ENCODE data around the gene SUPT6H.
"Not testable (repeated sequence)": the region's sequence is repeated elsewhere in the genome, so short reads cannot be mapped to it uniquely, and the experiment has no call there.

Gene SUPT6H

GRCh38 chr17:28659497-28659881 lies 2.5 kb upstream of the SUPT6H start:
- H3K9me3 ChIP-seq (ENCODE audit: low read length); H3K27me3 ChIP-seq (ENCODE audit: insufficient read depth, low read length); H3K4me3 ChIP-seq (ENCODE audit: low read length); H2AFZ ChIP-seq (ENCODE audit: low read depth, low read length): not testable (repeated sequence)
- peaks cover 24% of the 10 kb centered on the region for H3K36me3 ChIP-seq (ENCODE audit: insufficient read depth, low read length)
- H3K4me1 ChIP-seq (ENCODE audit: insufficient read depth, low read length) = peaks cover 11% of the 10 kb centered on the region

DNA sequence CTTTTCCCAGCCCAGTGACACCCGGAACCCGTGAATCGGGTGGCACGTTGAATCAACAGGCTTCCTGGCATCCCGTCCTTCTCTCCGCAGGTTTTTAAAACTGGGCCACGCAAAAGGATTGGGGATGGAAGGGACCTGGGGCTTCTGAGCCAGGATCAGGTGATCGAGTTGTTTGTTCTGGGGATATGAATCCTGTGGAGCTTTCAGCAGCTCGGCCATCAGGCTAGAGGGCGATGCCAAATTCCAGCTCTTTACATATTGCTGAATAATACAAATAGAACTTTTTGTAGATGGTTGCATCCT lies 473 bp downstream of the SUPT6H start:
- Histone ChIP-seq H3K4me3 (ENCODE audit: low read length) (peak overlapping the region; percentile 83), H3K36me3 (ENCODE audit: insufficient read depth, low read length) (peaks cover 23% of the 10 kb centered on the region)

DNA sequence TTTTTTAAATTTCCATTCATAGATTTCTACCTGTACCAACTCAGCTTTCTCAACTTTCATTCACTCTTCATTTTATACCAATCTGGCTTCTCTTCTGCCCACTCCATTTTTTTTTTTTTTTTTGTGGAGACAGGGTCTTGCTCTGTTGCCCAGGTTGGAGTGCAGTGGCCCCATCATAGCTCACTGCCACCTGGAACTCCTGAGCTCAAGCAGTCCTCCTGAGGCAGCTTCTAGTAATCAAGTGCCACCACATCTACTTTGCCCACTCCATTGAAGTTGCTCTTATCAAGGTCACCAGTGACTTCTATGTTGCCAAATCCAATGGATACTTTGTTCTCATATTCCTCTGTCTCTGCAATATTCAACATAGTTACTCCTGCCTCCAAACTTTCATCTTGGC lies 1.7 kb downstream of the SUPT6H start:
- no peak overlapping the region for H2AFZ ChIP-seq (ENCODE audit: low read depth, low read length)
- peaks cover 22% of the 10 kb centered on the region for H3K36me3 ChIP-seq (ENCODE audit: insufficient read depth, low read length)
- peaks cover 23% of the 10 kb centered on the region for H3K4me1 ChIP-seq (ENCODE audit: insufficient read depth, low read length)
- H3K9me3 ChIP-seq (ENCODE audit: low read length) = peaks cover 2% of the 10 kb centered on the region
- no peak overlapping the region for H3K4me3 ChIP-seq (ENCODE audit: low read length)
- no peaks in the 10 kb centered on the region for H3K27me3 ChIP-seq (ENCODE audit: insufficient read depth, low read length)

More for the DNA sequence above, 473 bp downstream of the SUPT6H start:
- H3K4me1 ChIP-seq (ENCODE audit: insufficient read depth, low read length) = peaks cover 12% of the 10 kb centered on the region
- peak overlapping the region; percentile 87 for H2AFZ ChIP-seq (ENCODE audit: low read depth, low read length)
- peaks cover 4% of the 10 kb centered on the region for H3K9me3 ChIP-seq (ENCODE audit: low read length)
- H3K27me3 ChIP-seq (ENCODE audit: insufficient read depth, low read length) = no peaks in the 10 kb centered on the region

- H3K36me3 ChIP-seq (ENCODE audit: insufficient read depth, low read length) = peaks cover 31% of the 10 kb centered on the region
- H3K9me3 ChIP-seq (ENCODE audit: low read length) = no peaks in the 10 kb centered on the region
- no peak overlapping the region for H2AFZ ChIP-seq (ENCODE audit: low read depth, low read length)
- H3K4me1 ChIP-seq (ENCODE audit: insufficient read depth, low read length) = peaks cover 21% of the 10 kb centered on the region
- no peak overlapping the region for H3K4me3 ChIP-seq (ENCODE audit: low read length)
- H3K27me3 ChIP-seq (ENCODE audit: insufficient read depth, low read length) = no peaks in the 10 kb centered on the region
Measured at GRCh38 chr17:28665994-28666393, 4.0 kb downstream of the SUPT6H start.

- no peaks in the 10 kb centered on the region for H3K9me3 ChIP-seq (ENCODE audit: low read length)
- peaks cover 48% of the 10 kb centered on the region for H3K36me3 ChIP-seq (ENCODE audit: insufficient read depth, low read length)
- peaks cover 18% of the 10 kb centered on the region for H3K4me1 ChIP-seq (ENCODE audit: insufficient read depth, low read length)
Measured at GRCh38 chr17:28667870-28668269, 5.9 kb downstream of the SUPT6H start.

DNA sequence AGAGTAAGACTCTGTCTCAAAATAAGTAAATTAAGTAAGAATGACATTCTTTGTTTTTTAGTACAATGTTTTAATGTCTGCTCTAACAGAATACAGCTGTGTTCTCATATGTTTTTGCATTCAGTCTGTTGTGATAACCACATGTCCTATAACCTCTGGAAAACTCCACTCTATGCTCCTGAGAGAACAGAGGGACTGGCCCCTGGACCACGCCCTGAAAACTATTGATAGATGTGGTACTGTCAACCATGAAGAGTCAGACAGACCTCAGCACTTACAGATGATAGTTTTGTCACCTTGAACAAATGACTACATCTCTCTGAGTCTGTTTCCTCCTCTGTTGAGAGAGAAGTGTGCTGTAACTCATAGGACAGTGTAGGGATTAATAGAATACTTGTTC lies 7.9 kb downstream of the SUPT6H start:
- Histone ChIP-seq H3K4me3 (ENCODE audit: low read length) (no peak overlapping the region), H3K36me3 (ENCODE audit: insufficient read depth, low read length) (peaks cover 66% of the 10 kb centered on the region), H3K27me3 (ENCODE audit: insufficient read depth, low read length) (no peaks in the 10 kb centered on the region), H3K9me3 (ENCODE audit: low read length) (no peaks in the 10 kb centered on the region), H3K4me1 (ENCODE audit: insufficient read depth, low read length) (peaks cover 12% of the 10 kb centered on the region), H2AFZ (ENCODE audit: low read depth, low read length) (no peak overlapping the region)

More at GRCh38 chr17:28667870-28668269, 5.9 kb downstream of the SUPT6H start:
- H2AFZ ChIP-seq (ENCODE audit: low read depth, low read length) = no peak overlapping the region
- no peaks in the 10 kb centered on the region for H3K27me3 ChIP-seq (ENCODE audit: insufficient read depth, low read length)
- no peak overlapping the region for H3K4me3 ChIP-seq (ENCODE audit: low read length)

DNA sequence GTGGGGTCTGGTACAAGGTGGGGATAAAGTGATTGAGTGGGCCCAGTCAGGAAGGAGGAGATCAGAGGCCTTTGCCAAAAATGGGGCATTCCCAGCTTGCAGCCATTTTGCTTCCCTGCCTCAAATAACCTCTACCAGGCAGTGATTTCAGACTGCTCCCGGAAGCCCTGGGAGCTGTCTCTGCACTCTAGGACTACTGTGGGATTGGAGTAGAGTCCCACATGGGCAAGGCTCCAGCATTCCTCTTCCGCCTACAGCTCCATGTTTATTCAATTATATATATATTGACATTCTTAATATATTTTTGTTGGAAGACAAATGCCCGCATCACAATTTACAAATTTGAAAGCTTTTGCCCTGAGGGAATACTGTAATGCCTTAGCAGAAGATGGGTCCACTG lies 13.5 kb downstream of the SUPT6H start:
- H3K36me3 ChIP-seq (ENCODE audit: insufficient read depth, low read length) = peaks cover 83% of the 10 kb centered on the region
- H2AFZ ChIP-seq (ENCODE audit: low read depth, low read length) = no peak overlapping the region
- no peaks in the 10 kb centered on the region for H3K9me3 ChIP-seq (ENCODE audit: low read length)
- no peaks in the 10 kb centered on the region for H3K27me3 ChIP-seq (ENCODE audit: insufficient read depth, low read length)
- H3K4me1 ChIP-seq (ENCODE audit: insufficient read depth, low read length) = no peaks in the 10 kb centered on the region
- no peak overlapping the region for H3K4me3 ChIP-seq (ENCODE audit: low read length)

DNA sequence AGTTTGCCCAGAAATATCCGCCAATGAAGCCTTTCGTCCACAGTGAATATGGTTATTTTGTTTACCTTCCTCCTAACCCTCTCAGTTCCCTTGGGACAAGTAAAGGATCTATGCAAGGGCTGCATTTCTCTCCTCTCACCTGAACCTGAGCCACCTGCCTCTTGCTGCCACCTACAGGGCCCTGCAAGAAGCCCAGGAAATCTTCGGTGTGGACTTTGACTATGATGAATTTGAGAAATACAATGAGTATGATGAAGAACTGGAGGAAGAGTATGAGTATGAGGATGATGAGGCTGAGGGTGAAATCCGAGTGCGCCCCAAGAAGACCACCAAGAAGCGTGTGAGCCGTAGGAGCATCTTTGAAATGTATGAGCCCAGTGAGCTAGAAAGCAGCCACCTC lies 14.0 kb downstream of the SUPT6H start:
- no peak overlapping the region for H2AFZ ChIP-seq (ENCODE audit: low read depth, low read length)
- H3K4me1 ChIP-seq (ENCODE audit: insufficient read depth, low read length) = no peaks in the 10 kb centered on the region
- no peak overlapping the region for H3K4me3 ChIP-seq (ENCODE audit: low read length)
- peaks cover 85% of the 10 kb centered on the region for H3K36me3 ChIP-seq (ENCODE audit: insufficient read depth, low read length)
- no peaks in the 10 kb centered on the region for H3K27me3 ChIP-seq (ENCODE audit: insufficient read depth, low read length)
- no peaks in the 10 kb centered on the region for H3K9me3 ChIP-seq (ENCODE audit: low read length)

DNA sequence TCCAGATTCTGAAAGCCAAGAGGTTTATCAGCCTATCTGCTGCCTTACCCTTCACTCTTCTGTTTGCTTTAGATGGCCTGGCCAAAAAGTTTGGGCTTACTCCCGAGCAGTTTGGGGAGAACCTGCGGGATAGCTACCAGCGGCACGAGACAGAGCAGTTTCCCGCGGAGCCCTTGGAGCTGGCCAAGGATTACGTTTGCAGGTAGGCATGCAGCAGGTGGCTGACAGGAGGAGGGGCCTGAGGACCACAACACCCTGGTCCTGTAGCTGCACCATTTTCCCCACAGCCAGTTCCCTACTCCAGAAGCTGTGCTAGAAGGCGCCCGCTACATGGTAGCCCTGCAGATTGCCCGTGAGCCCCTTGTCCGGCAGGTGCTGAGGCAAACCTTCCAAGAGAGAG lies 20.6 kb downstream of the SUPT6H start:
- Histone ChIP-seq H3K4me3 (ENCODE audit: low read length) (no peak overlapping the region), H3K9me3 (ENCODE audit: low read length) (no peaks in the 10 kb centered on the region), H3K27me3 (ENCODE audit: insufficient read depth, low read length) (no peaks in the 10 kb centered on the region), H3K36me3 (ENCODE audit: insufficient read depth, low read length) (peaks cover 84% of the 10 kb centered on the region), H3K4me1 (ENCODE audit: insufficient read depth, low read length) (no peaks in the 10 kb centered on the region), H2AFZ (ENCODE audit: low read depth, low read length) (no peak overlapping the region)

GRCh38 chr17:28684963-28685362 lies 23.0 kb downstream of the SUPT6H start:
- Histone ChIP-seq H2AFZ (ENCODE audit: low read depth, low read length) (no peak overlapping the region), H3K4me3 (ENCODE audit: low read length) (no peak overlapping the region), H3K36me3 (ENCODE audit: insufficient read depth, low read length) (peaks cover 89% of the 10 kb centered on the region), H3K4me1 (ENCODE audit: insufficient read depth, low read length) (no peaks in the 10 kb centered on the region), H3K27me3 (ENCODE audit: insufficient read depth, low read length) (no peaks in the 10 kb centered on the region), H3K9me3 (ENCODE audit: low read length) (no peaks in the 10 kb centered on the region)

- Histone ChIP-seq H3K9me3 (ENCODE audit: low read length) (no peaks in the 10 kb centered on the region), H3K27me3 (ENCODE audit: insufficient read depth, low read length) (no peaks in the 10 kb centered on the region), H3K36me3 (ENCODE audit: insufficient read depth, low read length) (peaks cover 93% of the 10 kb centered on the region), H2AFZ (ENCODE audit: low read depth, low read length) (no peak overlapping the region), H3K4me1 (ENCODE audit: insufficient read depth, low read length) (no peaks in the 10 kb centered on the region), H3K4me3 (ENCODE audit: low read length) (no peak overlapping the region)
Measured at GRCh38 chr17:28685366-28685765, 23.4 kb downstream of the SUPT6H start.

GRCh38 chr17:28686296-28686695 lies 24.3 kb downstream of the SUPT6H start:
- Histone ChIP-seq H2AFZ (ENCODE audit: low read depth, low read length) (no peak overlapping the region), H3K4me1 (ENCODE audit: insufficient read depth, low read length) (no peaks in the 10 kb centered on the region), H3K36me3 (ENCODE audit: insufficient read depth, low read length) (peaks cover 94% of the 10 kb centered on the region), H3K9me3 (ENCODE audit: low read length) (no peaks in the 10 kb centered on the region), H3K27me3 (ENCODE audit: insufficient read depth, low read length) (no peaks in the 10 kb centered on the region), H3K4me3 (ENCODE audit: low read length) (no peak overlapping the region)

DNA sequence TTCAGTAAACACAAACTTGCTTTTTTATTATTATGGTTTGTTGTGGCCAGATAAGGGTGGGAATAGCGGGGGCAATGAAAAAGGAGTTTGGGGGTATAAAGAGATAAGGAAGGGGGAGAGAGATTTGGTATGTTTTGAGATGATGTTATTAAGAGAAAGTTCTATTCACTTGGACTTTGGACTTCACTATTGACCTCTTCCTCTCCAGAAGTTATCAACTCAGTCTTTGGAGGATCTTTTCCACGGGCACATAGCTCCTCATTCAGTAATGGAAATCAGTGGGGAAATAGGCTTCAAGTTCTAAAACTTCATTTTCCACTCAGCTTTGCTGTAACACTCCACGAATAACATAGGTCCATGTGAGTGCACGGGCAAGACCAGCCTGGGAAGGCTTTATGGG lies 26.5 kb downstream of the SUPT6H start:
- Histone ChIP-seq H3K4me3 (ENCODE audit: low read length) (no peak overlapping the region), H3K4me1 (ENCODE audit: insufficient read depth, low read length) (no peaks in the 10 kb centered on the region), H3K9me3 (ENCODE audit: low read length) (no peaks in the 10 kb centered on the region), H2AFZ (ENCODE audit: low read depth, low read length) (no peak overlapping the region), H3K36me3 (ENCODE audit: insufficient read depth, low read length) (peaks cover 83% of the 10 kb centered on the region), H3K27me3 (ENCODE audit: insufficient read depth, low read length) (no peaks in the 10 kb centered on the region)

DNA sequence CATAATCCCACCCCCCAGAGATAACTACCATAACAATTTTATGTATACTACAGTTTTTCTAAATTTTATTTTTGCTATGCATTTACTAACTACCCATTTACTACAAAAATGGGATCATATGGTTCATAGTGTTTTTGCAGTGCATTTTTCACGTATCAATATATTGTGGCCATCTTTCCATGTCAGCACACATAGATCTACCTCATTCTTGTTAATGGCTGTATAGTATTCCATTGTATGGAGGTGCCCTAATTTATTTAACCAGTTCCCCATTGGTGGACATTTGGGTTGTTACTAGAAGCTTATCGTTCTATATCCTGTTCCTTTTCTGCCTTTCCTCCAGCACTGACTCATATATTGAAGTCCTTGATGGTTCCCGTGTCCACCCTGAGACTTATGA lies 27.0 kb downstream of the SUPT6H start:
- no peak overlapping the region for H2AFZ ChIP-seq (ENCODE audit: low read depth, low read length)
- no peak overlapping the region for H3K4me3 ChIP-seq (ENCODE audit: low read length)
- peaks cover 86% of the 10 kb centered on the region for H3K36me3 ChIP-seq (ENCODE audit: insufficient read depth, low read length)
- H3K27me3 ChIP-seq (ENCODE audit: insufficient read depth, low read length) = no peaks in the 10 kb centered on the region
- no peaks in the 10 kb centered on the region for H3K9me3 ChIP-seq (ENCODE audit: low read length)
- H3K4me1 ChIP-seq (ENCODE audit: insufficient read depth, low read length) = no peaks in the 10 kb centered on the region
